Measurements from ENCODE around the gene DYNLRB1. TPM values are rescaled to one million over a fixed set of nuclear protein-coding genes. Genes with fewer than 3 reads are reported as not detected.
"Not testable (repeated sequence)": the region's sequence is repeated elsewhere in the genome, so short reads cannot be mapped to it uniquely, and the experiment has no call there.

Gene DYNLRB1
- total RNA-seq, 1 experiment from 2014 or later, result 127 TPM

DNA sequence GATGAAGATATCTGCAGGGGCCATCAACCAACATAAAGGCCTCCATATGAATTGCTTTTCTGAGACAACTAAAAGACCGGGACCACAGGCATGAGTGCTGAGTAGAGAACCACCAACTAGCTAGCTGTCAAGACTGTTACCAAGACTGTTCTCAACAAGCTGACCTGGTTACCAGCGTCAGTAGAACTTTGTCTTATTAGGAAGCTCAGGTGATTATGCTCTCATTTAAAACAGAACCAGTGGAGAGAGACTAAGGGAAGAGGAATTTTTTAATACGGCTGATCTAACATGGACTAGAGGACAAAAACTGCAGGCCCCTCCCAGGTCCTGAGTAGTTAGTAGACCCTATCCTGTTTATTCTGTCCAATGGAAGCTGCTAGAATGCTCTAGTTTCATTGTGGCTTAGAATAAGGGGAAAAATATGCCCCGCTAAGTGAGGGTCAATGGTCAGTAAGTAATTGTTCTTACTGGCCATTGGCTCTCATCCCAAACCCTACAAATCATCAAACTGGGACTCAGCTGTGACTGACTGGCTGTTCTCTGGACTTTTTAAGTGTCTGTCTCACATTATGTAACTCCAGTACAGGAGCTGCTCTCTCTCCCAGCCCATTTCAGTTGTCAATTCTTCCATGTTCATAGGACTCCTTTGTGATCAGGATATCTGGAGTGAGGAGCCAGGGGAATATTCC, 3.8 kb upstream of the DYNLRB1 start:
- peak overlapping the region; percentile 18 for H3K27ac Mint-ChIP-seq (ENCODE audit: low read depth, unreplicated experiment)
- DNase-seq (ENCODE audit: unreplicated experiment), result no peak
- intact Hi-C loops (cut with micrococcal nuclease), result no loop called here
- no peak for TF ChIP-seq CTCF (IDR thresholded peaks at IDR 0.05; ENCODE audit: unreplicated experiment)
- no peak overlapping the region for H3K4me3 Mint-ChIP-seq (ENCODE audit: unreplicated experiment)
- no peaks in the 10 kb centered on the region for H3K27me3 Mint-ChIP-seq (ENCODE audit: insufficient read depth, unreplicated experiment)
- H3K4me1 Mint-ChIP-seq (ENCODE audit: insufficient read depth, unreplicated experiment), result peaks cover 15% of the 10 kb centered on the region
- ChIA-PET CTCF (interaction anchor here (0.7 to 1.9 kb wide), 5 partner anchors 18 to 322 kb away, joined by 3 to 9 read pairs (median 3); no protein-coding TSS in a partner anchor), POLR2A (interaction anchor here (1.2 to 1.3 kb wide), 2 partner anchors 13 to 209 kb away, joined by 3 to 5 read pairs; partner anchors contain the start of gene AHCY)
- H3K36me3 Mint-ChIP-seq (ENCODE audit: insufficient read depth, unreplicated experiment), result peaks cover 59% of the 10 kb centered on the region
- no TSS peak for BruUV-seq (replicated peaks)
- no peaks in the 10 kb centered on the region for H3K9me3 Mint-ChIP-seq (ENCODE audit: unreplicated experiment)

DNA sequence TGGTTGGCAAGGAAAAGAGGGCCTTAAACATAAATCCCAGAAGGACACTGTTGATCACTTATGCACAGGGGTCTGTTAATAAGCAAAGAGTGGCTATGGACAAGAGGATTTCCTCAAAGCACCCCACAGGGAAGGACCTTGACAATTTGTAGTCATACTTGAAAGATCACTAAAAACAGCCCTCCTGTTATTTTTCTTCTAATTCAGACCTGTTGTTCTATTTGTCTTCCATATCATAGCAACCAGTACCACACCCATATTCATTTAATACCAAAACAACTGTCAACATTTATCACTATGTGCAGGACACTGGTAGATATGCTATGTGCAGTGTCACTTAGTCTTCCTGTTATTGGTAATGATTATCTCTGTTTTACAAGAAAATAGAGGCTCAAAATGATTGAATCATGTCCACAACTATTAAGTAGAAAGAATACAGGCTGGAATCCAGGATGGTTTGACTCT, 3.2 kb upstream of the DYNLRB1 start:
- Mint-ChIP-seq H3K36me3 (ENCODE audit: insufficient read depth, unreplicated experiment) (peaks cover 53% of the 10 kb centered on the region), H3K9me3 (ENCODE audit: unreplicated experiment) (no peaks in the 10 kb centered on the region), H3K27ac (ENCODE audit: low read depth, unreplicated experiment) (peak overlapping the region; percentile 18), H3K4me1 (ENCODE audit: insufficient read depth, unreplicated experiment) (peaks cover 15% of the 10 kb centered on the region), H3K27me3 (ENCODE audit: insufficient read depth, unreplicated experiment) (no peaks in the 10 kb centered on the region), H3K4me3 (ENCODE audit: unreplicated experiment) (no peak overlapping the region)
- intact Hi-C loops (cut with micrococcal nuclease), result no loop called here
- no peak for TF ChIP-seq CTCF (IDR thresholded peaks at IDR 0.05; ENCODE audit: unreplicated experiment)
- BruUV-seq (replicated peaks), result no TSS peak
- no peak for DNase-seq (ENCODE audit: unreplicated experiment)
- ChIA-PET POLR2A (interaction anchor here (0.6 to 1.3 kb wide), 2 partner anchors 10 to 210 kb away, joined by 3 read pairs; partner anchors contain the start of gene AHCY), CTCF (interaction anchor here (1.0 to 1.9 kb wide), 4 partner anchors 18 to 322 kb away, joined by 3 to 9 read pairs (median 4); no protein-coding TSS in a partner anchor)

GRCh38 chr20:34514034-34514433, 2.2 kb upstream of the DYNLRB1 start:
- intact Hi-C loops (cut with micrococcal nuclease), result loop anchor here (2.0 kb wide), 1 partner anchor 201 kb away; no protein-coding TSS in a partner anchor
- not testable (repeated sequence) for H3K4me3 Mint-ChIP-seq (ENCODE audit: unreplicated experiment); H3K9me3 Mint-ChIP-seq (ENCODE audit: unreplicated experiment); DNase-seq (ENCODE audit: unreplicated experiment); H3K27me3 Mint-ChIP-seq (ENCODE audit: insufficient read depth, unreplicated experiment); H3K27ac Mint-ChIP-seq (ENCODE audit: low read depth, unreplicated experiment); BruUV-seq (replicated peaks)
- peaks cover 15% of the 10 kb centered on the region for H3K4me1 Mint-ChIP-seq (ENCODE audit: insufficient read depth, unreplicated experiment)
- peaks cover 45% of the 10 kb centered on the region for H3K36me3 Mint-ChIP-seq (ENCODE audit: insufficient read depth, unreplicated experiment)
- ChIA-PET POLR2A (interaction anchor here (0.6 to 4.4 kb wide), 8 partner anchors 10 to 212 kb away, joined by 3 to 205 read pairs (median 10); partner anchors contain the start of genes AHCY and MAP1LC3A), CTCF (interaction anchor here (0.5 to 2.1 kb wide), 4 partner anchors 11 to 204 kb away, joined by 3 to 9 read pairs (median 5); no protein-coding TSS in a partner anchor)

DNA sequence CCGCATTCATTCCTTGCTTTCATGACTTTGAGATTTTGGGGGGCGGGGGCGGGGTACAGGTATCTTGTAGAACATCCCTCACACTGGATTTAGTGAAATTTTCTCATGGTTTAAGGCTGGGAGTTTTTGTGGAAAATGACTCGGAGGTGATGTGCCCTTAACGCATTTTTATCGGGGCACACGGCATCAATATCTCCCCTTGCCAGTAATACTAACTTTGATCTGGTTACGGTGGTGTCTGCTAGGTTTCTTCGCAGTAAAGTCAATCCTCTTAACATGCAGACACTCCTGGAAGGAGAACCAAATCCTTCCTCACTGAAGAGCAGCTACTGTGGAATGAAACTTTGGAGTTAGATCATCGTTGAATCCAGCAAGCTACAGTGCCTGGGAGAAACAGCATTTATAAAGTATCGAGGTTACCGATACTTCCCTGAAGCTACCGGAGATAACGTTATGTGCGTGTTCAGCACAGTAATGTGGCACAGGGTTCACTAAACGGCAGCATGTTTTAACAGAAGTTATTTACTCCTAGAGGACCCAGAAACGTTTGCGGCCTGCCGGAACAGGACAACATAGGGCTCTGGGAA, 1.2 kb upstream of the DYNLRB1 start:
- no peak for TF ChIP-seq CTCF (IDR thresholded peaks at IDR 0.05; ENCODE audit: unreplicated experiment)
- POLR2A ChIA-PET, result interaction anchor here (0.5 to 4.4 kb wide), 31 partner anchors 10 to 958 kb away, joined by 3 to 205 read pairs (median 6); partner anchors contain the start of genes ACSS2, AHCY, ITCH and MAP1LC3A
- peaks cover 47% of the 10 kb centered on the region for H3K36me3 Mint-ChIP-seq (ENCODE audit: insufficient read depth, unreplicated experiment)
- no peak for DNase-seq (ENCODE audit: unreplicated experiment)
- H3K4me3 Mint-ChIP-seq (ENCODE audit: unreplicated experiment), result peak overlapping the region; percentile 97
- no TSS peak for BruUV-seq (replicated peaks)
- intact Hi-C loops (cut with micrococcal nuclease), result loop anchor here (2.0 kb wide), 1 partner anchor 202 kb away; no protein-coding TSS in a partner anchor
- no peaks in the 10 kb centered on the region for H3K9me3 Mint-ChIP-seq (ENCODE audit: unreplicated experiment)
- H3K27ac Mint-ChIP-seq (ENCODE audit: low read depth, unreplicated experiment), result peak overlapping the region; percentile 99
- H3K4me1 Mint-ChIP-seq (ENCODE audit: insufficient read depth, unreplicated experiment), result peaks cover 15% of the 10 kb centered on the region
- no peaks in the 10 kb centered on the region for H3K27me3 Mint-ChIP-seq (ENCODE audit: insufficient read depth, unreplicated experiment)
- CTCF ChIA-PET, result interaction anchor here (0.6 to 3.9 kb wide), 7 partner anchors 12 to 324 kb away, joined by 3 to 40 read pairs (median 6); no protein-coding TSS in a partner anchor
